Muscle of leg (tissue), 11 donors: ENCODE results near the gene PCGF2. TPM values are rescaled to one million over a fixed set of nuclear protein-coding genes. Genes with fewer than 3 reads are reported as not detected.

Experiments used
- DNase-seq: peaks from one replicate; pipeline ENCODE4 v3.0.0; 2013
- H3K27ac ChIP-seq: one replicate; pipeline ENCODE4 v1.5.1; 2013; ENCODE audit warnings: mild to moderate bottlenecking, low read length, control low read depth
- H3K27me3 ChIP-seq: one replicate; pipeline ENCODE4 v1.6.1; 2013; ENCODE audit warnings: low read length; ENCODE audit not compliant: control insufficient read depth, insufficient read depth
- H3K36me3 ChIP-seq: one replicate; pipeline ENCODE4 v1.6.1; 2013; ENCODE audit warnings: low read length; ENCODE audit not compliant: control insufficient read depth, insufficient read depth
- H3K4me1 ChIP-seq: one replicate; pipeline ENCODE4 v1.6.1; 2013; ENCODE audit warnings: low read length; ENCODE audit not compliant: control insufficient read depth, insufficient read depth
- H3K4me3 ChIP-seq: one replicate; pipeline ENCODE4 v1.5.1; 2013; ENCODE audit warnings: low read length, control low read depth
- H3K9me3 ChIP-seq: replicated peaks from 2 replicates; pipeline ENCODE4 v1.6.1; 2013; ENCODE audit warnings: low read depth, low read length; ENCODE audit not compliant: control insufficient read depth
- WGBS: methylation state at CpG from one replicate; pipeline ENCODE4 v1.1.5; 2013; ENCODE audit warnings: missing lambda C conversion rate; ENCODE audit not compliant: insufficient coverage; 5-methylcytosine and 5-hydroxymethylcytosine counted together
- polyA plus RNA-seq, 8 donors: library from polyadenylated mRNA; unstranded; fragments of 120-200 nt; gene quantifications; one replicate each; pipeline versions ENCODE4 v1.2.1 to v1.2.3, GENCODE V29; 2013; ENCODE audit warnings: inconsistent platforms in 1 of 8, low replicate concordance in 1 of 8; ENCODE audit not compliant: insufficient read length in 8 of 8, insufficient read depth in 1 of 8
- total RNA-seq: library from RNA; stranded (reverse); fragments of 120-200 nt; gene quantifications from one replicate; pipeline ENCODE4 v1.2.4, GENCODE V29; 2013

PCGF2 gene
- total and polyA plus RNA-seq, 9 donors: 15.2 to 56.5 (median 42.3) TPM

- Histone ChIP-seq H3K36me3 (no peaks in the 10 kb centered on the region), H3K4me3 (no peak overlapping the region), H3K9me3 (no peaks in the 10 kb centered on the region), H3K27ac (peak overlapping the region; percentile 20), H3K4me1 (no peaks in the 10 kb centered on the region), H3K27me3 (no peaks in the 10 kb centered on the region)
- 74% methylated on average over 12 of the region's 12 CpGs for WGBS
- DNase-seq: peak; percentile 70
Measured at GRCh38 chr17:38685491-38685890, 62.6 kb downstream of the PCGF2 start.

Other genes starting within 250 kb of the PCGF2 start
- gene SRCIN1, start 142.4 kb downstream of the PCGF2 start, total RNA-seq: 0.75 TPM
- 1 to 10 TPM in 5 of 8 donors, under 1 TPM in 3; 0.75 to 1.9 (median 1.3) TPM for gene SRCIN1, start 142.4 kb downstream of the PCGF2 start, polyA plus RNA-seq
- 0.31 TPM for gene EPOP, start 73.4 kb downstream of the PCGF2 start, total RNA-seq
- gene EPOP, start 73.4 kb downstream of the PCGF2 start, polyA plus RNA-seq: under 1 TPM; 0.34 to 0.78 (median 0.45) TPM
- 40.8 TPM for gene MLLT6, start 43.1 kb downstream of the PCGF2 start, total RNA-seq
- gene MLLT6, start 43.1 kb downstream of the PCGF2 start, polyA plus RNA-seq: 10 to 100 TPM; 43.9 to 77.3 (median 64.0) TPM
- gene CISD3, start 18.0 kb downstream of the PCGF2 start, total RNA-seq: 6.4 TPM
- gene CISD3, start 18.0 kb downstream of the PCGF2 start, polyA plus RNA-seq: 10 to 100 TPM; 12.9 to 21.2 (median 15.1) TPM
- 159 TPM for gene PSMB3, start 4.4 kb upstream of the PCGF2 start, total RNA-seq
- gene PSMB3, start 4.4 kb upstream of the PCGF2 start, polyA plus RNA-seq: 10 to 100 TPM; 70.3 to 90.7 (median 76.4) TPM
- gene PIP4K2B, start 51.2 kb upstream of the PCGF2 start, total RNA-seq: 36.2 TPM
- 10 to 100 TPM; 55.1 to 73.5 (median 66.9) TPM for gene PIP4K2B, start 51.2 kb upstream of the PCGF2 start, polyA plus RNA-seq
- gene CWC25, start 77.0 kb upstream of the PCGF2 start, total RNA-seq: 9.2 TPM
- gene CWC25, start 77.0 kb upstream of the PCGF2 start, polyA plus RNA-seq: 10 to 100 TPM; 13.6 to 18.6 (median 14.4) TPM
- 3,946 TPM for gene RPL23, start 105.4 kb upstream of the PCGF2 start, total RNA-seq
- gene RPL23, start 105.4 kb upstream of the PCGF2 start, polyA plus RNA-seq: 1,000 to 10,000 TPM; 2,460 to 3,568 (median 2,819) TPM
- 37.6 TPM for gene LASP1, start 121.7 kb upstream of the PCGF2 start, total RNA-seq
- gene LASP1, start 121.7 kb upstream of the PCGF2 start, polyA plus RNA-seq: 100 to 1,000 TPM in 1 of 8 donors, 10 to 100 TPM in 7; 69.4 to 118 (median 82.5) TPM
- gene FBXO47, start 219.1 kb upstream of the PCGF2 start, total RNA-seq: not detected
- gene FBXO47, start 219.1 kb upstream of the PCGF2 start, polyA plus RNA-seq: not detected